B cell (primary cell): ENCODE measurements around the gene PTPRG. TPM values are rescaled to one million over a fixed set of nuclear protein-coding genes. Genes with fewer than 3 reads are reported as not detected.

Source experiments
- ATAC-seq: fragments of 200-7000 bp; cut with Tn5 transposase; one replicate; pipeline ENCODE4 v1.10.0; 2021; ENCODE audit warnings: low read depth, mild to moderate bottlenecking, moderate number of reproducible peaks, moderate library complexity
- CTCF ChIA-PET: fragments of 350-600 bp; sonication (Branson Sonifier 250); formaldehyde crosslinking; loops from one replicate; lab custom pipeline; 2021; ENCODE audit warnings: antibody characterized with exemption, inconsistent platforms; lab: Charles Lee
- POLR2A ChIA-PET: fragments of 350-600 bp; sonication (Branson Sonifier 250); formaldehyde crosslinking; loops from one replicate; lab custom pipeline; 2021; ENCODE audit warnings: antibody characterized with exemption; lab: Charles Lee
- DNase-seq: peaks from one replicate; pipeline ENCODE4 v3.0.0; 2013
- H2AFZ ChIP-seq: 2 replicates; pipeline ENCODE4 v1.6.1; 2012; ENCODE audit warnings: mild to moderate bottlenecking, low read depth, low read length; ENCODE audit not compliant: insufficient read depth, poor library complexity, severe bottlenecking
- H3K27ac ChIP-seq, 2 donors: 1 replicate in 1 of 2; 2 replicates in 1 of 2; pipeline ENCODE4 v1.5.1; 2012 to 2013; ENCODE audit warnings: low read length in 2 of 2, mild to moderate bottlenecking in 2 of 2, moderate library complexity in 1 of 2
- H3K27me3 ChIP-seq, 4 experiments: fragments of 200-600 bp in 1 of 4; sonication (generic) in 1 of 4; replicated peaks in 1 of 4; 1 replicate in 2 of 4; 2 replicates in 2 of 4; pipeline versions ENCODE4 v1.6.1 to v1.7.0; 2013 to 2016; ENCODE audit warnings: low read length in 3 of 4, mild to moderate bottlenecking in 2 of 4, mixed read lengths in 1 of 4, moderate library complexity in 1 of 4; ENCODE audit not compliant: insufficient read depth in 4 of 4, control insufficient read depth in 3 of 4; ENCODE audit errors: control extremely low read depth in 1 of 4
- H3K36me3 ChIP-seq, 2 experiments: replicated peaks in 1 of 2; 1 replicate in 1 of 2; 2 replicates in 1 of 2; pipeline versions ENCODE4 v1.6.1 to v1.7.1; 2013; ENCODE audit warnings: low read length in 1 of 2; ENCODE audit not compliant: insufficient read depth in 2 of 2, control insufficient read depth in 1 of 2; ENCODE audit errors: control extremely low read depth in 1 of 2, extremely low read depth in 1 of 2
- H3K4me1 ChIP-seq, 2 donors: fragments of 200-600 bp in 1 of 2; sonication (generic) in 1 of 2; 1 replicate in 1 of 2; 2 replicates in 1 of 2; pipeline versions ENCODE4 v1.5.1 to v1.6.1; 2013 to 2017; ENCODE audit warnings: low read length in 2 of 2; ENCODE audit not compliant: control insufficient read depth in 2 of 2, insufficient read depth in 2 of 2
- H3K4me2 ChIP-seq: replicated peaks from 2 replicates; pipeline ENCODE3; 2012; ENCODE audit warnings: mild to moderate bottlenecking, low read depth, low read length; ENCODE audit not compliant: poor library complexity, severe bottlenecking
- H3K4me3 ChIP-seq, 5 experiments: fragments of 200-600 bp in 1 of 5; sonication (generic) in 1 of 5; 1 replicate in 3 of 5; 2 replicates in 2 of 5; pipeline versions ENCODE4 v1.5.1 to v1.7.0; 2011 to 2016; ENCODE audit warnings: low read length in 4 of 5, mild to moderate bottlenecking in 4 of 5, low read depth in 2 of 5, control low read depth in 1 of 5, moderate library complexity in 1 of 5; ENCODE audit not compliant: insufficient read depth in 1 of 5; ENCODE audit errors: control extremely low read depth in 1 of 5, extremely low read depth in 1 of 5
- H3K79me2 ChIP-seq: fragments of 200-600 bp; sonication (generic); one replicate; pipeline ENCODE4 v1.6.0; 2016; ENCODE audit warnings: low read length; ENCODE audit not compliant: control insufficient read depth, insufficient read depth
- H3K9ac ChIP-seq: fragments of 200-600 bp; sonication (generic); 2 replicates; pipeline ENCODE4 v1.6.1; 2017; ENCODE audit warnings: mild to moderate bottlenecking, low read length, moderate library complexity
- H3K9me3 ChIP-seq, 3 donors: one replicate each; pipeline versions ENCODE4 v1.6.1 to v1.7.1; 2013; ENCODE audit warnings: low read length in 2 of 3; ENCODE audit not compliant: control insufficient read depth in 2 of 3, insufficient read depth in 1 of 3; ENCODE audit errors: control extremely low read depth in 1 of 3
- H4K20me1 ChIP-seq: 2 replicates; pipeline ENCODE4 v1.6.0; 2012; ENCODE audit warnings: mild to moderate bottlenecking, low read length; ENCODE audit not compliant: insufficient read depth, control insufficient read depth, poor library complexity, severe bottlenecking
- H3K27ac Mint-ChIP-seq: one replicate; pipeline ENCODE4 v1.8.0; 2021; ENCODE audit warnings: mixed read lengths
- H3K27me3 Mint-ChIP-seq: one replicate; pipeline ENCODE4 v1.8.0; 2021; ENCODE audit warnings: mixed read lengths
- H3K4me1 Mint-ChIP-seq: one replicate; pipeline ENCODE4 v1.8.0; 2021; ENCODE audit warnings: mixed read lengths
- H3K4me3 Mint-ChIP-seq: one replicate; pipeline ENCODE4 v1.8.0; 2021; ENCODE audit warnings: mixed read lengths
- H3K9me3 Mint-ChIP-seq: one replicate; pipeline ENCODE4 v1.8.0; 2022; ENCODE audit warnings: mixed read lengths; ENCODE audit not compliant: insufficient read depth
- EZH2 ChIP-seq: IDR thresholded peaks from 2 replicates; pipeline ENCODE4 v1.6.1; 2012; ENCODE audit warnings: borderline replicate concordance, low read depth, mild to moderate bottlenecking, moderate library complexity, low read length; ENCODE audit not compliant: insufficient read depth, poor library complexity, severe bottlenecking
- WGBS: methylation state at CpG from one replicate; pipeline ENCODE4 v1.1.5; 2013; ENCODE audit warnings: missing lambda C conversion rate; ENCODE audit not compliant: insufficient coverage; 5-methylcytosine and 5-hydroxymethylcytosine counted together
- intact Hi-C: fragments of 100-400 bp; cut with micrococcal nuclease; formaldehyde crosslinking; loops from one replicate; pipeline ENCODE4 v1.10.0; 2022
- polyA plus RNA-seq: library from polyadenylated mRNA; depleted of rRNA; stranded (reverse); fragments of >200 nt; gene quantifications from 2 replicates; pipeline ENCODE4 v1.2.3, GENCODE V29; 2012
- total RNA-seq, 2 donors: library from RNA; stranded (reverse); fragments of 120-200 nt in 1 of 2; gene quantifications; 1 replicate in 1 of 2; 2 replicates in 1 of 2; pipeline versions ENCODE4 v1.2.3 to v1.2.4, GENCODE V29; 2013 to 2022
- TF ChIP-seq, protein P1 (sequence below): fragments of 200-600 bp; IDR thresholded peaks from one replicate; pipeline ENCODE4 v1.8.0; 2022; ENCODE audit warnings: antibody characterized with exemption, mild to moderate bottlenecking

The PTPRG gene
- total and polyA plus RNA-seq, 2 donors (not counting 1 experiment from before 2014, with no cell fraction given) = 0.12 to 1.3 TPM

GRCh38 chr3:61912158-61912557, 350.8 kb downstream of the PTPRG start:
- TF ChIP-seq, protein P1, sequence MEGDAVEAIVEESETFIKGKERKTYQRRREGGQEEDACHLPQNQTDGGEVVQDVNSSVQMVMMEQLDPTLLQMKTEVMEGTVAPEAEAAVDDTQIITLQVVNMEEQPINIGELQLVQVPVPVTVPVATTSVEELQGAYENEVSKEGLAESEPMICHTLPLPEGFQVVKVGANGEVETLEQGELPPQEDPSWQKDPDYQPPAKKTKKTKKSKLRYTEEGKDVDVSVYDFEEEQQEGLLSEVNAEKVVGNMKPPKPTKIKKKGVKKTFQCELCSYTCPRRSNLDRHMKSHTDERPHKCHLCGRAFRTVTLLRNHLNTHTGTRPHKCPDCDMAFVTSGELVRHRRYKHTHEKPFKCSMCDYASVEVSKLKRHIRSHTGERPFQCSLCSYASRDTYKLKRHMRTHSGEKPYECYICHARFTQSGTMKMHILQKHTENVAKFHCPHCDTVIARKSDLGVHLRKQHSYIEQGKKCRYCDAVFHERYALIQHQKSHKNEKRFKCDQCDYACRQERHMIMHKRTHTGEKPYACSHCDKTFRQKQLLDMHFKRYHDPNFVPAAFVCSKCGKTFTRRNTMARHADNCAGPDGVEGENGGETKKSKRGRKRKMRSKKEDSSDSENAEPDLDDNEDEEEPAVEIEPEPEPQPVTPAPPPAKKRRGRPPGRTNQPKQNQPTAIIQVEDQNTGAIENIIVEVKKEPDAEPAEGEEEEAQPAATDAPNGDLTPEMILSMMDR = no peak
- no peak for TF ChIP-seq EZH2
- Mint-ChIP-seq H3K27me3 (peaks cover 3% of the 10 kb centered on the region), H3K27ac (no peak overlapping the region), H3K4me3 (no peak overlapping the region), H3K9me3 (no peaks in the 10 kb centered on the region), H3K4me1 (no peaks in the 10 kb centered on the region)
- POLR2A ChIA-PET = no interaction called here
- DNase-seq (no peak), ATAC-seq (no peak)
- no peaks in the 10 kb centered on the region for H3K9me3 ChIP-seq
- H3K4me3 ChIP-seq = no peak overlapping the region
- no peaks in the 10 kb centered on the region for H3K36me3 ChIP-seq
- no peaks in the 10 kb centered on the region for H3K79me2 ChIP-seq
- no peak overlapping the region for H3K9ac ChIP-seq
- H3K4me1 ChIP-seq = no peaks in the 10 kb centered on the region
- no peaks in the 10 kb centered on the region for H4K20me1 ChIP-seq
- WGBS = no CpG with 5 or more reads among the region's 1 CpG
- intact Hi-C loops = no loop called here
- CTCF ChIA-PET = no interaction called here
- H2AFZ ChIP-seq = no peak overlapping the region
- no peaks in the 10 kb centered on the region for H3K27me3 ChIP-seq
- H3K27ac ChIP-seq = no peak overlapping the region
- no peak overlapping the region for H3K4me2 ChIP-seq

- H3K9me3 ChIP-seq = no peaks in the 10 kb centered on the region
- ATAC-seq = no peak
These were observed 352.3 kb downstream of the PTPRG start for GRCh38 chr3:61913701-61914100.

More at GRCh38 chr3:61913701-61914100, 352.3 kb downstream of the PTPRG start:
- no peaks in the 10 kb centered on the region for H3K9me3 Mint-ChIP-seq
- no peak overlapping the region for H3K4me3 ChIP-seq
- H3K4me1 ChIP-seq = no peaks in the 10 kb centered on the region
- no peak overlapping the region for H2AFZ ChIP-seq
- H3K9ac ChIP-seq = no peak overlapping the region
- H3K4me3 Mint-ChIP-seq = no peak overlapping the region
- CTCF ChIA-PET = no interaction called here
- no CpG with 5 or more reads among the region's 3 CpGs for WGBS
- POLR2A ChIA-PET = no interaction called here
- no peak overlapping the region for H3K27ac ChIP-seq
- H3K27me3 ChIP-seq = no peaks in the 10 kb centered on the region
- H3K79me2 ChIP-seq = no peaks in the 10 kb centered on the region
- peaks cover 3% of the 10 kb centered on the region for H3K27me3 Mint-ChIP-seq
- H3K4me1 Mint-ChIP-seq = no peaks in the 10 kb centered on the region
- H3K36me3 ChIP-seq = no peaks in the 10 kb centered on the region
- no peak for DNase-seq
- H3K27ac Mint-ChIP-seq = no peak overlapping the region
- H3K4me2 ChIP-seq = no peak overlapping the region
- intact Hi-C loops = no loop called here
- H4K20me1 ChIP-seq = no peaks in the 10 kb centered on the region
- TF ChIP-seq EZH2 = no peak
- TF ChIP-seq, protein P1 = no peak
